IMR-90 (cell line): ENCODE data around the gene PGRMC1. TPM values are rescaled to one million over a fixed set of nuclear protein-coding genes. Genes with fewer than 3 reads are reported as not detected.

Source experiments
- ATAC-seq: fragments of 200-7000 bp; cut with Tn5 transposase; 2 replicates; pipeline ENCODE4 v1.9.1; 2020; ENCODE audit warnings: low read depth, mild to moderate bottlenecking, moderate library complexity
- BruUV-seq: library from RNA; stranded (reverse); fragments of 400-500 nt; replicated peaks from 2 replicates; lab custom pipeline; 2021; lab: Mats Ljungman, UMichigan
- CTCF ChIA-PET: fragments of 300-600 bp; formaldehyde crosslinking; extraction: SDS; loops from one replicate; lab custom pipeline; 2021; ENCODE audit warnings: antibody characterized with exemption; lab: Yijun Ruan, JAX
- POLR2A ChIA-PET: fragments of 300-600 bp; sonication (Branson Sonifier 250); formaldehyde crosslinking; loops from one replicate; lab custom pipeline; 2022; ENCODE audit warnings: antibody characterized with exemption; ENCODE audit not compliant: unreplicated experiment; lab: Charles Lee
- DNase-seq: peaks from one replicate; pipeline ENCODE4 v3.0.0; 2013
- H2AFZ ChIP-seq: replicated peaks from 2 replicates; pipeline ENCODE3; 2013; ENCODE audit warnings: low read length, mild to moderate bottlenecking; ENCODE audit not compliant: poor library complexity
- H2AK5ac ChIP-seq: 2 replicates; pipeline ENCODE4 v1.6.1; 2013; ENCODE audit warnings: low read depth, low read length, inconsistent platforms
- H2AK9ac ChIP-seq: replicated peaks from 2 replicates; pipeline ENCODE3; 2013; ENCODE audit warnings: mild to moderate bottlenecking, low read depth, low read length, moderate library complexity; ENCODE audit not compliant: poor library complexity
- H2BK120ac ChIP-seq: 2 replicates; pipeline ENCODE4 v1.6.1; 2013; ENCODE audit warnings: low read depth, low read length, inconsistent platforms
- H2BK15ac ChIP-seq: 3 replicates; pipeline ENCODE4 v1.6.1; 2013; ENCODE audit warnings: low read depth, low read length, inconsistent platforms
- H2BK20ac ChIP-seq: 2 replicates; pipeline ENCODE4 v1.6.1; 2013; ENCODE audit warnings: low read depth, mild to moderate bottlenecking, inconsistent platforms, low read length, moderate library complexity
- H2BK5ac ChIP-seq: 2 replicates; pipeline ENCODE4 v1.6.1; 2013; ENCODE audit warnings: mild to moderate bottlenecking, low read depth, low read length, inconsistent platforms; ENCODE audit not compliant: poor library complexity, severe bottlenecking
- H3K14ac ChIP-seq: replicated peaks from 2 replicates; pipeline ENCODE4 v1.6.1; 2013; ENCODE audit warnings: low read depth, low read length, inconsistent platforms
- H3K18ac ChIP-seq: 2 replicates; pipeline ENCODE4 v1.6.1; 2013; ENCODE audit warnings: low read depth, low read length, control low read depth
- H3K23ac ChIP-seq: 2 replicates; pipeline ENCODE4 v1.6.1; 2013; ENCODE audit warnings: low read depth, low read length, inconsistent platforms
- H3K27ac ChIP-seq: 2 replicates; pipeline ENCODE4 v1.5.1; 2013; ENCODE audit warnings: mild to moderate bottlenecking, control low read depth, low read length; ENCODE audit not compliant: insufficient read depth
- H3K27me3 ChIP-seq: 2 replicates; pipeline ENCODE4 v1.6.1; 2013; ENCODE audit warnings: low read length; ENCODE audit not compliant: control insufficient read depth, insufficient read depth
- H3K36me3 ChIP-seq: 2 replicates; pipeline ENCODE4 v1.6.1; 2013; ENCODE audit warnings: low read length, mixed read lengths; ENCODE audit not compliant: control insufficient read depth, insufficient read depth
- H3K4ac ChIP-seq: 2 replicates; pipeline ENCODE4 v1.6.1; 2013; ENCODE audit warnings: low read depth, low read length, inconsistent platforms
- H3K4me1 ChIP-seq: 2 replicates; pipeline ENCODE4 v1.6.1; 2013; ENCODE audit warnings: low read length, mixed read lengths; ENCODE audit not compliant: control insufficient read depth, insufficient read depth
- H3K4me2 ChIP-seq: 2 replicates; pipeline ENCODE4 v1.6.1; 2013; ENCODE audit warnings: low read depth, mild to moderate bottlenecking, control low read depth, low read length, moderate library complexity
- H3K4me3 ChIP-seq: 2 replicates; pipeline ENCODE4 v1.5.1; 2013; ENCODE audit warnings: low read depth, mild to moderate bottlenecking, control low read depth, low read length, moderate library complexity; ENCODE audit not compliant: insufficient read depth
- H3K56ac ChIP-seq: 2 replicates; pipeline ENCODE4 v1.6.1; 2013; ENCODE audit warnings: low read length, inconsistent platforms; ENCODE audit not compliant: insufficient read depth; ENCODE audit errors: extremely low read depth
- H3K79me1 ChIP-seq, 2 experiments: 2 replicates each; pipeline ENCODE4 v1.6.1; 2013; ENCODE audit warnings: low read length in 2 of 2, inconsistent platforms in 1 of 2, low read depth in 1 of 2
- H3K9ac ChIP-seq: 2 replicates; pipeline ENCODE4 v1.6.1; 2013; ENCODE audit warnings: low read depth, low read length, control low read depth
- H3K9me1 ChIP-seq: 2 replicates; pipeline ENCODE4 v1.6.1; 2013; ENCODE audit warnings: low read length, inconsistent platforms; ENCODE audit not compliant: insufficient read depth
- H3K9me3 ChIP-seq: 2 replicates; pipeline ENCODE4 v1.6.1; 2013; ENCODE audit warnings: low read length; ENCODE audit not compliant: control insufficient read depth, insufficient read depth
- H4K20me1 ChIP-seq: 2 replicates; pipeline ENCODE4 v1.6.1; 2013; ENCODE audit warnings: low read length, inconsistent platforms; ENCODE audit not compliant: insufficient read depth
- H4K5ac ChIP-seq: 2 replicates; pipeline ENCODE4 v1.6.1; 2013; ENCODE audit warnings: mild to moderate bottlenecking, low read depth, low read length, control low read depth
- H4K8ac ChIP-seq, 2 experiments: 2 replicates each; pipeline ENCODE4 v1.6.1; 2013; ENCODE audit warnings: low read depth in 2 of 2, low read length in 2 of 2, control low read depth in 1 of 2, inconsistent platforms in 1 of 2
- H4K91ac ChIP-seq: 2 replicates; pipeline ENCODE4 v1.6.1; 2013; ENCODE audit warnings: low read depth, low read length, inconsistent platforms; ENCODE audit not compliant: insufficient read depth
- NFE2L2 ChIP-seq: fragments of 150-350 bp; IDR thresholded peaks from 2 replicates; pipeline ENCODE4 v1.6.1; 2016; ENCODE audit warnings: low read depth, mild to moderate bottlenecking, low read length
- SMC3 ChIP-seq: fragments of 150-350 bp; IDR thresholded peaks from 2 replicates; pipeline ENCODE4 v1.6.1; 2016; ENCODE audit warnings: low read depth, mild to moderate bottlenecking, antibody characterized with exemption, low read length, moderate library complexity
- WGBS, 2 experiments: methylation state at CpG; one replicate each; pipeline versions ENCODE4 v1.1.5 to v1.1.7; 2013; ENCODE audit warnings: missing lambda C conversion rate in 2 of 2; ENCODE audit not compliant: insufficient read length in 1 of 2; ENCODE audit errors: extremely low coverage in 2 of 2; 5-methylcytosine and 5-hydroxymethylcytosine counted together
- dilution Hi-C: fragments of 300-500 bp; cut with HindIII; formaldehyde crosslinking; loops from one replicate; pipeline ENCODE4 v1.14.3; 2018; ENCODE audit warnings: low sequenced_read_pairs; ENCODE audit not compliant: unreplicated experiment
- in situ Hi-C: fragments of 300-500 bp; cut with MboI; formaldehyde crosslinking; loops from 3 replicates; pipeline ENCODE4 v1.14.3; 2019; ENCODE audit warnings: low sequenced_read_pairs, inconsistent platforms, mixed read lengths
- intact Hi-C: fragments of 100-400 bp; cut with micrococcal nuclease; formaldehyde crosslinking; loops from 2 replicates; pipeline ENCODE4 v1.10.0; 2022
- polyA plus RNA-seq, 3 experiments: library from polyadenylated mRNA; depleted of rRNA; stranded (reverse); fragments of >200 nt; gene quantifications; 2 replicates each; pipeline ENCODE4 v1.2.3, GENCODE V29; 2012; ENCODE audit warnings: low replicate concordance in 1 of 3
- total RNA-seq: library from RNA; depleted of rRNA; stranded (reverse); fragments of >200 nt; gene quantifications from 2 replicates; pipeline ENCODE4 v1.2.3, GENCODE V29; 2012

The PGRMC1 gene
- total and polyA plus RNA-seq, 2 of the 4 experiments (the other 2 are of a cell fraction) = 58.5 to 75.3 TPM

- Histone ChIP-seq H2BK5ac (no peak overlapping the region), H3K79me1 (peaks cover 0 to 28% of the 10 kb centered on the region in 2 experiments; a peak in 2 of 4 replicates), H2AK5ac (no peak overlapping the region), H3K4me2 (peak overlapping the region; percentile 54; the same call in 1 of the 2 replicates), H4K5ac (no peak overlapping the region), H2AK9ac (no peak overlapping the region), H3K4me3 (no peak overlapping the region), H3K36me3 (peaks cover 8% of the 10 kb centered on the region), H3K23ac (no peak overlapping the region), H3K4ac (no peak overlapping the region), H2BK20ac (no peak overlapping the region), H3K9ac (no peak overlapping the region), H2BK120ac (no peak overlapping the region), H3K9me1 (0 out of 2 replicates have a peak, but pooled peaks cover 3% of the 10 kb centered on the region), H3K27me3 (no peaks in the 10 kb centered on the region; the same call in 1 of the 2 replicates), H4K8ac (no peak overlapping the region), H3K56ac (no peak overlapping the region), H3K9me3 (no peaks in the 10 kb centered on the region), H2BK15ac (no peak overlapping the region), H4K91ac (no peak overlapping the region), H3K18ac (no peak overlapping the region), H3K27ac (no peak overlapping the region), H2AFZ (no peak overlapping the region), H4K20me1 (no peaks in the 10 kb centered on the region), H3K14ac (no peak overlapping the region), H3K4me1 (peaks cover 4% of the 10 kb centered on the region)
- BruUV-seq = no TSS peak
- POLR2A ChIA-PET = no interaction called here
- ATAC-seq (no peak), DNase-seq (peak; percentile 75)
- dilution Hi-C loops (no loop called here), in situ Hi-C loops (no loop called here), intact Hi-C loops (no loop called here)
- TF ChIP-seq NFE2L2 (peak; percentile 36; the same call in 1 of the 2 replicates), SMC3 (no peak)
- no CpG with 5 or more reads among the region's 3 CpGs for WGBS, 2 experiments
- CTCF ChIA-PET = no interaction called here
Observed at GRCh38 chrX:119240356-119240755, 4.3 kb downstream of the PGRMC1 start.
